HepG2 (cell line): ENCODE results near the gene CLCN1.

Experiments used
- ARID3A ChIP-seq: IDR thresholded peaks from 2 replicates; pipeline ENCODE4 v1.6.1; 2012; ENCODE audit warnings: low read depth, low read length, improper control_type of control experiment
- CHD4 ChIP-seq: fragments of 200-600 bp; sonication (generic); IDR thresholded peaks from 2 replicates; pipeline ENCODE4 v1.7.0; 2017; ENCODE audit warnings: mild to moderate bottlenecking, low read length, borderline replicate concordance

GRCh38 chr7:143375298-143376034 lies 59.6 kb downstream of the CLCN1 start:
- TF ChIP-seq ARID3A (no peak), CHD4 (no peak)
